Stomach (tissue), 9 donors: Measurements from ENCODE around the gene BCL2. TPM values are rescaled to one million over a fixed set of nuclear protein-coding genes. Genes with fewer than 3 reads are reported as not detected.

Experiments used
- DNase-seq, 2 donors: peaks; one replicate each; pipeline versions ENCODE4 v3.0.0 to v3.0.0-alpha.2; 2013 to 2019
- H3K27ac ChIP-seq, 5 donors: fragments of 200-600 bp in 4 of 5; sonication (generic) in 4 of 5; one replicate each; pipeline ENCODE4 v1.5.1; 2013 to 2019; ENCODE audit warnings: mild to moderate bottlenecking in 1 of 5, moderate library complexity in 1 of 5
- H3K27me3 ChIP-seq, 3 donors: fragments of 200-600 bp; sonication (generic); one replicate each; pipeline ENCODE4 v1.5.1; 2017 to 2019; ENCODE audit warnings: mixed run types in 1 of 3
- H3K36me3 ChIP-seq, 4 donors: fragments of 200-600 bp; sonication (generic); 1 replicate in 3 of 4; 2 replicates in 1 of 4; pipeline ENCODE4 v1.5.1; 2016 to 2019
- H3K4me1 ChIP-seq, 4 donors: fragments of 200-600 bp; sonication (generic); one replicate each; pipeline ENCODE4 v1.5.1; 2016 to 2019
- H3K4me3 ChIP-seq, 4 donors: fragments of 200-600 bp; sonication (generic) in 3 of 4; one replicate each; pipeline ENCODE4 v1.5.1; 2016 to 2019; ENCODE audit warnings: mild to moderate bottlenecking in 1 of 4
- H3K9me3 ChIP-seq, 4 donors: fragments of 200-600 bp; sonication (generic); one replicate each; pipeline ENCODE4 v1.5.1; 2016 to 2019
- CTCF ChIP-seq, 7 experiments: fragments of 450-650 bp in 4 of 7; fragments of 200-600 bp in 3 of 7; sonication (generic) in 3 of 7; IDR thresholded peaks; one replicate each; pipeline ENCODE4 v1.5.1; 2016 to 2019; ENCODE audit warnings: antibody characterized with exemption in 7 of 7, control low read depth in 2 of 7, mild to moderate bottlenecking in 1 of 7
- EP300 ChIP-seq: sonication (generic); formaldehyde crosslinking; IDR thresholded peaks from one replicate; pipeline ENCODE4 v1.6.1; 2017; ENCODE audit warnings: antibody characterized with exemption
- POLR2A ChIP-seq, 4 donors: fragments of 450-650 bp; IDR thresholded peaks; one replicate each; pipeline ENCODE4 v1.6.1; 2016; ENCODE audit warnings: antibody characterized with exemption in 4 of 4, control low read depth in 2 of 4, mild to moderate bottlenecking in 1 of 4, moderate library complexity in 1 of 4
- POLR2AphosphoS5 ChIP-seq, 3 donors: sonication (generic); formaldehyde crosslinking; IDR thresholded peaks; one replicate each; pipeline ENCODE4 v1.6.1; 2016; ENCODE audit warnings: antibody characterized with exemption in 3 of 3
- WGBS, 5 donors: extraction: QIAGEN DNeasy Blood & Tissue Kit in 3 of 5; methylation state at CpG; one replicate each; pipeline versions ENCODE4 v1.1.5 to v1.1.7; 2013 to 2018; 5-methylcytosine and 5-hydroxymethylcytosine counted together
- intact Hi-C: fragments of 100-400 bp; cut with DNase I; formaldehyde crosslinking; loops from one replicate; pipeline ENCODE4 v1.15.1; 2023; ENCODE audit warnings: low total_unique reads
- polyA plus RNA-seq, 3 donors: library from polyadenylated mRNA; stranded (reverse); fragments of 200-250 nt; gene quantifications; one replicate each; pipeline ENCODE4 v1.2.3, GENCODE V29; 2013
- total RNA-seq, 5 donors: library from RNA; depleted of rRNA; stranded (reverse); fragments of >200 nt; gene quantifications; one replicate each; pipeline versions ENCODE4 v1.1.0 to v1.2.3, GENCODE V29; 2014 to 2016
- donor health status: healthy with polysubstance abuse.
- donor health status: Bipolar disorder and iron deficiency.
- donor health status: healthy.

Gene BCL2
- total and polyA plus RNA-seq, 8 donors: 1.5 to 53.9 (median 6.0) TPM

GRCh38 chr18:63087421-63088230 lies 231.9 kb downstream of the BCL2 start:
- intact Hi-C loops: no loop called here
- WGBS, 5 donors: 73 to 83% (median 75%) methylated on average over 10 of the region's 10 CpGs
- no peaks in the 10 kb centered on the region for H3K36me3 ChIP-seq
- no peak for TF ChIP-seq POLR2A (IDR thresholded peaks at IDR 0.05)
- no peak for TF ChIP-seq CTCF (IDR thresholded peaks at IDR 0.05)
- TF ChIP-seq POLR2AphosphoS5 (IDR thresholded peaks at IDR 0.05): no peak
- TF ChIP-seq EP300: no peak
- H3K4me3 ChIP-seq: no peak overlapping the region
- no peak for DNase-seq
- no peak overlapping the region for H3K27ac ChIP-seq
- peaks cover 0 to 18% (median 0%) of the 10 kb centered on the region in 4 donors for H3K4me1 ChIP-seq
- H3K27me3 ChIP-seq: peaks cover 0 to 16% (median 0%) of the 10 kb centered on the region in 3 donors
- H3K9me3 ChIP-seq: no peaks in the 10 kb centered on the region

GRCh38 chr18:63085611-63086010 lies 234.0 kb downstream of the BCL2 start:
- no peak for DNase-seq
- Histone ChIP-seq H3K27me3 (peaks cover 0 to 16% (median 0%) of the 10 kb centered on the region in 3 donors), H3K27ac (no peak overlapping the region), H3K9me3 (no peaks in the 10 kb centered on the region), H3K4me3 (no peak overlapping the region), H3K36me3 (no peaks in the 10 kb centered on the region), H3K4me1 (peaks cover 0 to 11% (median 0%) of the 10 kb centered on the region in 4 donors)
- WGBS, 5 donors: 89 to 92% (median 91%) methylated on average over 5 of the region's 5 CpGs
- intact Hi-C loops: no loop called here
- TF ChIP-seq POLR2A (IDR thresholded peaks at IDR 0.05) (no peak), CTCF (IDR thresholded peaks at IDR 0.05) (no peak), POLR2AphosphoS5 (IDR thresholded peaks at IDR 0.05) (no peak), EP300 (no peak)

GRCh38 chr18:63084219-63084618 lies 235.3 kb downstream of the BCL2 start:
- no peak for DNase-seq
- Histone ChIP-seq H3K4me1 (no peaks in the 10 kb centered on the region), H3K27me3 (peaks cover 0 to 11% (median 0%) of the 10 kb centered on the region in 3 donors), H3K36me3 (no peaks in the 10 kb centered on the region), H3K4me3 (no peak overlapping the region), H3K27ac (no peak overlapping the region), H3K9me3 (peaks cover 0 to 8% (median 3%) of the 10 kb centered on the region in 4 donors)
- TF ChIP-seq POLR2A (IDR thresholded peaks at IDR 0.05) (no peak), POLR2AphosphoS5 (IDR thresholded peaks at IDR 0.05) (no peak), EP300 (no peak), CTCF (IDR thresholded peaks at IDR 0.05) (no peak)
- WGBS, 5 donors: 88 to 97% (median 92%) methylated on average over 7 of the region's 7 CpGs
- intact Hi-C loops: no loop called here

GRCh38 chr18:63083555-63083954 lies 236.0 kb downstream of the BCL2 start:
- DNase-seq: no peak
- TF ChIP-seq POLR2A (IDR thresholded peaks at IDR 0.05) (no peak), EP300 (no peak)

GRCh38 chr18:63083020-63083531 lies 236.5 kb downstream of the BCL2 start:
- no peaks in the 10 kb centered on the region for H3K36me3 ChIP-seq
- H3K4me1 ChIP-seq: no peaks in the 10 kb centered on the region
- peaks cover 0 to 11% (median 3%) of the 10 kb centered on the region in 4 donors for H3K9me3 ChIP-seq
- 71 to 85% (median 82%) methylated on average over 8 of the region's 8 CpGs for WGBS, 5 donors
- H3K4me3 ChIP-seq: no peak overlapping the region
- intact Hi-C loops: no loop called here
- no peak for DNase-seq
- H3K27ac ChIP-seq: no peak overlapping the region
- TF ChIP-seq POLR2AphosphoS5 (IDR thresholded peaks at IDR 0.05) (no peak), EP300 (no peak), POLR2A (IDR thresholded peaks at IDR 0.05) (no peak), CTCF (IDR thresholded peaks at IDR 0.05) (no peak)
- H3K27me3 ChIP-seq: no peaks in the 10 kb centered on the region

More at GRCh38 chr18:63083555-63083954, 236.0 kb downstream of the BCL2 start:
- Histone ChIP-seq H3K9me3 (peaks cover 0 to 11% (median 3%) of the 10 kb centered on the region in 4 donors), H3K27ac (no peak overlapping the region), H3K27me3 (peaks cover 0 to 5% (median 0%) of the 10 kb centered on the region in 3 donors), H3K36me3 (no peaks in the 10 kb centered on the region), H3K4me1 (no peaks in the 10 kb centered on the region), H3K4me3 (no peak overlapping the region)
- intact Hi-C loops: no loop called here
- 79 to 85% (median 81%) methylated on average over 2 of the region's 2 CpGs for WGBS, 5 donors
